GM21390 (cell line): ENCODE measurements around the gene PTK7.
"Not testable (repeated sequence)": the region's sequence is repeated elsewhere in the genome, so short reads cannot be mapped to it uniquely, and the experiment has no call there.

ENCODE experiments used
- ATAC-seq: cut with Tn5 transposase; IDR thresholded peaks from one replicate; pipeline ENCODE4 v1.9.1; 2021; ENCODE audit not compliant: unreplicated experiment

PTK7 gene

DNA sequence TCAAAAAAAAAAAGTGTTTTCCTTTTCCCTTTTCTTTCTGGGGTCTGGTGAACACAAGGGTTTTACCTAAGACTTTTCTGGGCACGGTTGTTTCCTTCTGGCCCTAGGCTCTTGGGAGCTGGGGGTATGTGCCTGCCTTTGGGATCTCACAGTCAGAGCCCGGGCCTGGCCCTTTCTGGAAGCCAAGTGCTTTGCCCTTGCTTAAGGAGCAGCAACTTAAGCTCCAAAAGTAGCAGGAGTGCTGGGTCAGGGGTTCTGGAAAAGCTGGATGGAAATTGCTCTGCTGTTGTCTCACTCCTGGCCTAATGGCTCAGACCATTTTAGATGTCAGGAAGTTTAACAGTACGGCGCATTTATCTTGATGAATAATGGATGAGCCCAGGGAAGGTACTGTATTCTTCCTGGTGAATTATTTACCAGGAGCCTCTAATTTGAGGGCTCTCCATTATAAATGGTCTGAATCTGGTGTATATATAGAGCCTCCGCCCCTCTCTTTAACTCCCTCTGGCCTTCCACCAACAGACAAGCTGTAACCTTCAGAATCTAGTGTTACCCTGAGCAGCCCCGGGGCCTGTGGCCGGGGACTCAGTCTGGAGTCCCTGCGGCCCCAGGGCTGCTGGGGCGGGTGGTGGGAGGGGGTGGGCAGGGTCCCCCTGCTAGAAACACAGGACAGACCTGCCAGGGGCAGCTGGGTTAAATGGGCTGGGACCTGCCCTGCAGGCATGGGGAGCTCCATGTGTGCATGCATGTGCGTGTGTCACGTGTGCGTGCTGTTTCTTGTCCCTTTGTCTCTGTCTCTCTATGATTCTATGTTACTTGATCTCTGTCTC is 37.5 kb downstream of the PTK7 start:
- no peak for ATAC-seq

GRCh38 chr6:43115365-43115764 is 39.3 kb downstream of the PTK7 start:
- ATAC-seq, result no peak

DNA sequence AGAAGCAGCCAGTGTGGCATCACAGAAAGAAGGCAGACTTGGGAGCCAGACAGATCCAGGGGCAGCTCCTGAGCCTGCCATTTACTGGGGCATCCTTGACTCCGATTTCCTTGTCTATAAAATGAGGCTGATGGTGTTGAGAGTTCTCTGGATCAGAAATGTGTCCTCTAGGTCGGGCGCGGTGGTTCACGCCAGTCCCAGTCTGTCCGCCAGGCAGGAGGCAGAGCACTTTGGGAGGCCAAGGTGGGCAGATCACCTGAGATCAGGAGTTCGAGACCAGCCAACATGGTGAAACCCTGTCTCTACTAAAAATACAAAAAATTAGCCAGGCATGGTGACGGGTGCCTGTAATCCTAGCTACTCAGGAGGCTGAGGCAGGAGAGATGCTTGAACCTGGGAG is 41.4 kb downstream of the PTK7 start:
- ATAC-seq, result not testable (repeated sequence)

GRCh38 chr6:43119482-43119881 is 43.4 kb downstream of the PTK7 start:
- no peak for ATAC-seq

DNA sequence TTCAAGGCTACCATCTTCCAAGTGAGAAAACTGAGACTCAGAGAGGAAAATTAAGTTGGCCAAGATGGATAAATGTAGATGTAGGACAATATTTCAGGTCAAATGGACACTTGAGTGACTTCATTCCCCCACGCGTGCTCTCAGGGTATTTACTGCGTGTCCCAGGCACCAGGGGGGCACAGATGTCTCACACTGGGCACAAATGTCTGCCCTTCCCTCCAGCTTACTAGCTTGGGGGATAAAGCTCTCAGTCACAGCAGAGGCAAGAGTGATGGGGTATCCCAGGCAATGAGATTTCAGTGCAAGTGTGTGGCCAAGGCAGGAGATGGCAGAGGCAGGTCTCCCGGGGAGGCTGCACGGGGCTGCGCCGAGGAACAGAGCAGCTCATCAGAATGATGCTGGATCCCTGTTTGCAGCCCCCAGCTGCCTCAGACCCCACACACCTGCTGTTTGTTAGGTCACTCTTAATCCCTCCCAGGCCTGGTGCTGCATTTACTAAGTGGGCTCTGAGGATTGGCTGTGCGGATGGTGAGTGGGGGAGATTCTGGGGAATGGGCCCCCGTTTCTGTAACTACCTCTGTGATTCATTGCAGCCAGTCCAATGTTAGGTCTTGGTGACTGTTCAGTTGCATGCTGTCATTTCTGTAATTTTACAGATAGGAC is 44.1 kb downstream of the PTK7 start:
- no peak for ATAC-seq

DNA sequence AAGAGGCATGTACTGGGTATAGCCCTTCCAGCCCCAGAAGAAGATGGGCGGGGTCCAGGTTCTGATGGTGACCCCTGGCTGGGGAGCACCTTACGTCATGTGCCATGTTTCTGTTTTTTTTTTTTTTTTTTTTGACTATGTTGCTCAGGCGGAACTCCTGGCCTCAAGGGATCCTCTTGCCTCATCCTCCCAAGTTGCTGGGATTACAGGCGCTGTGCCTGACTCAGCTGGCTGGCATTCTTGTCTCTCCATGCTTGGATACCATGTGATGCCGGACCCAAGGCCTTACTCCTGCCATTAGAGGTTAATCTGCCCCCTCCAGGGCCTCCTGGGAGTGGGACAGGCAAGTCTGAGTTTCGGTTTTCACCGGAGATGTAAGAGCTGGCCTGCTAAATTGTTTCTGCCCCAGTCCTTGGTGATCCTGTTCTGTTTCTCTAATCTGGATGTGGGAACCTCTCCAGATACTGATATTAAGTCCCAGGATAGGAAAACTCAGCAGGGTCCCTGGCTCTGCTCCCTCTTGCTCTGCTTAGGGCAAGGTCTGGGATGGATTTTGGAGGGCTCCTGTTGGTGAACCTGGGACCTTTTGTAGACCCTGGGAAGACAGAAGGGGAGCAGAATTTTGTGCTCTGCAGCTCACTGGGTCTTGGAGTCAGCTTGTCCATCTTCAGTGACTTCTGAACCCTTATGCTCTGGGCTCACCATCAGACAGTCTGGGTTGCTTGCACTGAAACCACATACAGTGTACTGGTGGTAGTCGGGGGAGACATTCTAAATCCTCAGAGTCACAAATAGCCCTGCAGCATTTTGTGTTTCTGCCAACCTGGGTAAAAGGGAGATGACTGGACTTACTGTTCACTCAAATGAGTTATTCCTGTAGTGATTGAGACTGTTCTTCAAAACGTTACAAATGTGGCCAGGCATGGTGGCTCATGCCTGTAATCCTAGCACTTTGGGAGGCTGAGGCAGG is 45.1 kb downstream of the PTK7 start:
- no peak for ATAC-seq

DNA sequence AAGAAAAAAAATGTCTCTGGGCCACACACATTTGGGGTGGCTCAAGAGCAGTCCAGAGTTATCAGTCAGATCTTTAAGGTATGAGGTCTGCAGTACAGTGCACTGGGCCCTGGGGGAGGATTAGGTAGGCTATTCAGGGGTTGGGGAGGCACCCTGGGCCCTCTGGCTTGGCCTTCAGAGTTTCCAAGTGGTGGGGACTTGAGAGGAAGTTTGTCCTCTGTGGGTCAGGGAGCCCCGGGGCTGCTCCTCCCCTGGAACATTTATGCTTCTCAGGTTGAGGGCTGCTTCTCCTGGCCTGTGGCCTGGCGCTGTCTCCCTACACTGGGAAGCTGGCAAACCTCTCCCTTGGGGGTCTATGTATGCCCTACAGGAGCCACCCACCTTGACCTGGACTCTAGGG is 46.0 kb downstream of the PTK7 start:
- no peak for ATAC-seq

DNA sequence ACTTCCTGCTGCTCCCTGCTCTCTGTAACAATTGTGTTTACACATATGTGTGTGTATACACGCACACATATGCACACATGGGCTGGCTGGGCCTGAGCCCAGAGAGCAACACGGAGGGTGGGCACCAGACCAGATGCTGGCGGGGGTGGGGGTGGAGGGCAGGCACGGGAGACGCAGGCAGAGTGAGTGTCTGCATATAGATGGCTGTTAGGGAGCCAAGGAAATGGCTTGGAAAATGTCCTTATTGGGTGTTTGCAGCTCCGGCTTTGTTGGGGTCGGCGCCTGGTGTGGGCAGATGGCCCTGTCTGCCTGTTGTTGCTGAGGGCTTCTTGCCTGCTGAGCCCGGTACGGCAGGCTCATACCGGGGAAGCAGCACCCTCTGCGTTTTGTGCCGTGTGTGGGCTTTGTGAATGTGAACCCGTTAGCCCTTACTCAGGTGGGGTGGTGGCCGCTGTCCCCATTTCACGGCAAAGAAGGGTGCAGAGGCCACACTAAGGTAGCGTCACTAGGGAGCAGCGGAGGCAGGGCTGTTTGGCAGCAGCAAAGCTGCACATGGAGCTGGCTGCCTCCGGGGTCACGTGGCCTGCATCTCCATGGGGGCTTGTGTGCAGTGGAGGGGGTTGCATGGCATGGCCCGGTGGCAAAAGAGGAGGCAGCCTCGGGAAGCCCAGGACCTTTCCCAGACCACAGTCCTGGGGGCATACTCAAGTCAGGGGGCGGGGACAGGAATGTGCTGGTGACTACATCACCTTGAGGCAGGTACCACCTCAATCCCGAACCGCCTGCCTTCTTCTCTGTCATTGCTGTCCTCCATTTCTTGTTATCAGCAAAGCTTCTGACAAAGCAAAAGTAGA is 47.6 kb downstream of the PTK7 start:
- ATAC-seq, result no peak

GRCh38 chr6:43124481-43124880 is 48.4 kb downstream of the PTK7 start:
- no peak for ATAC-seq

DNA sequence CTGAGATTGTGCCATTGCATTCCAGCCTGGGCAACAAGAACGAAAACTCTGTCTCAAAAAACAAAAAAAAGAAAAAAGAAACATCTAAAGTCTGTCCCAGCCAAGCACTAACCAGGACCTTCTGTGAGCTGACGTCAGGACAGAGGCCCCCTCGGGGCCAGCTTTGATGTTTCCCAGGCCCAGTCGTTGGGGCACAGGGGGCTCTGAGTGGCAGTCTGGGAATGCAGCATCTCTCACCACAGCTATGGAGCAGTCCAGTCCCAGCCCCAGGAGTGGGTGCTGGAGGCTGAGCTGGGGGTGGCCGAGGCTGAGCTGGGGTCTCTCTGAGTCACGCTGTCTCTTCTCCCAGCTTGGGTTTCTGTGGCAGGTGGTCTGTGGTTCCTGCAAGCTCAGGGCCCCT is 49.0 kb downstream of the PTK7 start:
- no peak for ATAC-seq

GRCh38 chr6:43125555-43125954 is 49.4 kb downstream of the PTK7 start:
- ATAC-seq, result no peak

GRCh38 chr6:43127180-43127579 is 51.1 kb downstream of the PTK7 start:
- ATAC-seq, result no peak

GRCh38 chr6:43127877-43128276 is 51.8 kb downstream of the PTK7 start:
- ATAC-seq, result no peak

DNA sequence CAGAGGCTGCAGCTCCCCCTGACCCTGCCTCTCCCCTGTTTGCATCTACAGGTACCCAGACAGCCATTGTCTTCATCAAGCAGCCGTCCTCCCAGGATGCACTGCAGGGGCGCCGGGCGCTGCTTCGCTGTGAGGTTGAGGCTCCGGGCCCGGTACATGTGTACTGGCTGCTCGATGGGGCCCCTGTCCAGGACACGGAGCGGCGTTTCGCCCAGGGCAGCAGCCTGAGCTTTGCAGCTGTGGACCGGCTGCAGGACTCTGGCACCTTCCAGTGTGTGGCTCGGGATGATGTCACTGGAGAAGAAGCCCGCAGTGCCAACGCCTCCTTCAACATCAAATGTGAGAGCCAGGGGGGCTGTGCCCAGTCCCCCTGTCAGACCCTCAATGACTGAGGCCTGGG is 52.8 kb downstream of the PTK7 start:
- no peak for ATAC-seq

GRCh38 chr6:43129434-43130194 is 53.5 kb downstream of the PTK7 start:
- no peak for ATAC-seq

DNA sequence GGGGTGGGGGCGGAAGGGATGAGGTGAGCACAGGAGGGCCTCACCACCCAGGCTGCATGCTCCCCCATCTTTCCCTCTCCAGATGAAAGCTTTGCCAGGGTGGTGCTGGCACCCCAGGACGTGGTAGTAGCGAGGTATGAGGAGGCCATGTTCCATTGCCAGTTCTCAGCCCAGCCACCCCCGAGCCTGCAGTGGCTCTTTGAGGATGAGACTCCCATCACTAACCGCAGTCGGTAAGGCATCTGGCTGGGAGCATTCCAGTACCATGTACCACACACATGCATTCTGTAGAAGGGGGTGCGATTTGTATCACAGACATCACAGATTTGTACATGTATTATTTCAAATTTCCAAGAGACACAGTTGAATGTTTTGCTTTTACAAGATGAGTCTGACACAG is 54.3 kb downstream of the PTK7 start:
- no peak for ATAC-seq

DNA sequence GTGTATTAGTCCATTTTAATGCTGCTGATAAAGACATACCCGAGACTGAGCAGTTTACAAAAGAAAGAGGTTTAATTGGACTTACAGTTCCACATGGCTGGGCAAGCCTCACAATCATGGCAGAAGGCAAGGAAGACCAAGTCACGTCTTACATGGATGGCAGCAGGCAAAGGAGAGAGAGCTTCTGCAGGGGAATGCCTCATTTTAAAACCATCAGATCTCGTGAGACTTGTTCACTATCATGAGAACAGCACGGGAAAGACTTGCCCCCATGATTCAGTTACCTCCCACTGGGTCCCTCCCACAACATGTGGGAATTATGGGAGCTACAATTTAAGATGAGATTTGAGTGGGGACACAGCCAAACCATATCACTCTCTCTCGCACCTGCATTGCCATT is 55.3 kb downstream of the PTK7 start:
- not testable (repeated sequence) for ATAC-seq

- ATAC-seq, result no peak
Measured at GRCh38 chr6:43138267-43138666, 62.2 kb downstream of the PTK7 start.

- ATAC-seq, result not testable (repeated sequence)
Measured at GRCh38 chr6:43139973-43140372, 63.9 kb downstream of the PTK7 start.

GRCh38 chr6:43141644-43142043 is 65.5 kb downstream of the PTK7 start:
- no peak for ATAC-seq
